Sciatic nerve (tissue), 2 donors: Measurements from ENCODE around the gene FBXL7. TPM values are rescaled to one million over a fixed set of nuclear protein-coding genes. Genes with fewer than 3 reads are reported as not detected.

Experiments
- ATAC-seq: fragments of 200-7000 bp; cut with Tn5 transposase; one replicate; pipeline ENCODE4 v1.9.1; 2020; ENCODE audit warnings: mild to moderate bottlenecking, moderate library complexity
- DNase-seq: peaks from one replicate; pipeline ENCODE4 v3.0.0-alpha.2; 2020; ENCODE audit warnings: low spot score
- intact Hi-C: fragments of 100-400 bp; cut with DNase I; formaldehyde crosslinking; loops from one replicate; pipeline ENCODE4 v1.14.2; 2022
- total RNA-seq: library from RNA; stranded (reverse); fragmentation: NEBNext Ultra II Directional; extraction: Animal tissue kit (Norgen Biotek cat#: 25700); gene quantifications from one replicate; pipeline ENCODE4 v1.2.1, GENCODE V29; 2021
- donor health status: DM: no; HTN: no; CAD: no.
- donor health status: DM: no; HTN: no; CAD: no.

Gene FBXL7
- total RNA-seq, 1 donor from 2014 or later = 40.4 TPM

DNA sequence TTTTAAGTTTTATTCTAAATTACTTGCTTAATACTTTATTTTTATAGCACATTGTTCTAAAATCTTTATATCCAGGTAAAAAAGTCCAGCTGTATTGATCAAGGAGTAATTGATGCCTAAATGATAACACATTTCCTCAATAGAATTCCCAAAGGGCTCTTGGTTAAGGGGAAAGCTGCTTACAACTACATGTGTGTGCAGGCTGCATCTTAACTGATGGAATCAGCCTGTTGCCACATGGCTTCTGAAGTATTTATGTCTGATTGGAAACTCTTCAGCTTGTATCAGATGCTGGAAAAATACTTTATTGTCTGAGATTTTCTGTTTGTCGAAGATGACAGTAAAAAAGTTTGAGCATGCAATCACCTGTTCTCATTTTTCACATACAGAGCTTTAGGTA lies 182.6 kb downstream of the FBXL7 start:
- DNase-seq = no peak
- intact Hi-C loops = no loop called here
- no peak for ATAC-seq

- DNase-seq = no peak
- intact Hi-C loops = no loop called here
- ATAC-seq = no peak
These were observed 183.4 kb downstream of the FBXL7 start for GRCh38 chr5:15683332-15683731.

GRCh38 chr5:15687401-15687800 lies 187.4 kb downstream of the FBXL7 start:
- DNase-seq = no peak
- intact Hi-C loops = no loop called here
- ATAC-seq = no peak

DNA sequence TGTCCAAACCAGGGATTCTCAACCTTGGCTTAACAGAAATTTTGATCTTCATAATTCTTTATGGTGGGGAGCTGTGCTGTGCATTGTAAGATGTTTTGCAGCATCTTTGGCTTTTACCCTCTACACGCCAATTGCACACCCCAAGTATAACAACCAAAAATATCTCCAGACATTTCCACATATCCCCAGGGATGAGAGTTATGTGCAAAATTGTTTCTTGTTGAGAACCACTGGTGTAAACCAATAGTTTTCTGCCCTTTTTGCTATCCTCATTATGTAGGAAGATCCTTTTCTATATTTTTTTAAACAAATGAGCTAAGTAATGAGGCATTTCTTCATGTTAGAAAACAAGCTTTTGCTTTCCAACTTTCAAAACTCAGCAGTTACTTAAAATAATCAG lies 189.9 kb downstream of the FBXL7 start:
- DNase-seq (no peak), ATAC-seq (no peak)
- intact Hi-C loops = no loop called here

DNA sequence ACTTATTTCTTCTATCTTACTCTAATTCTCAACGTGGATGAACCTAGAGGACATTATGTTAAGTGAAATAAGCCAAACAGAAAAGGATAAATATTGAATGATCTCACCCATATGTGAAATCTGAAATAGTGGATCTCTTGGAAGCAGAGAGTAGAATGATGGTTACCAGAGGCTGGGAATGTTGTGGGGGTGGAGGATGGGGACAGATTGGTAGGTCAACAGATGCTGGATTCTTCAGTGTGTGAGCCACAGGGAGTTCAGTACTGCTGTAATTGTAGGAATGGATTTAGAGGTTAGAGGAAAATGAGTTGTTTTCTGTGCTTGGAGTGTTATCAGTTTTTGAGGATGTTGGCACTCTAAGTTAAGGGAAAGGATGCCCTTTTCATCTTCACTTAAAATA lies 190.6 kb downstream of the FBXL7 start:
- DNase-seq (no peak), ATAC-seq (no peak)
- intact Hi-C loops = no loop called here

DNA sequence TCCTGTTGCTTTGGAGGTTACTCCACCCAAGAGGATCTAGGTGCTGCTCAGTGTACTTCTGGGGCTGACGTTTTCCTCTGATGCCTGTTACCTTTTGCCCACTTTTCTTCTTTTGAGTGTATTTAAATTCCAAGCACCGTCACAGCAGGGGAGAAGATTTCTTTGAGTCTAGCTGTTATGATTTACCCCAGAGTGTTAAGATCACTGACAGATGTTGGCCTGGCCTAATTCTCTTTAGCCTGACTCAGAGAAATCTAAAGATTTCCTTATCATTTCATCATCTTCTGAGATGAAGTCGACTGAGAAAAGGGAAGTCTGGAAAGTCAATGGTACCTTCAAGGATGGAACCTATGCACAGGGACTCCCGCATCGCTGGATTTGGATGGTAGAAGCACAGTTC lies 191.5 kb downstream of the FBXL7 start:
- intact Hi-C loops = no loop called here
- no peak for DNase-seq
- no peak for ATAC-seq

DNA sequence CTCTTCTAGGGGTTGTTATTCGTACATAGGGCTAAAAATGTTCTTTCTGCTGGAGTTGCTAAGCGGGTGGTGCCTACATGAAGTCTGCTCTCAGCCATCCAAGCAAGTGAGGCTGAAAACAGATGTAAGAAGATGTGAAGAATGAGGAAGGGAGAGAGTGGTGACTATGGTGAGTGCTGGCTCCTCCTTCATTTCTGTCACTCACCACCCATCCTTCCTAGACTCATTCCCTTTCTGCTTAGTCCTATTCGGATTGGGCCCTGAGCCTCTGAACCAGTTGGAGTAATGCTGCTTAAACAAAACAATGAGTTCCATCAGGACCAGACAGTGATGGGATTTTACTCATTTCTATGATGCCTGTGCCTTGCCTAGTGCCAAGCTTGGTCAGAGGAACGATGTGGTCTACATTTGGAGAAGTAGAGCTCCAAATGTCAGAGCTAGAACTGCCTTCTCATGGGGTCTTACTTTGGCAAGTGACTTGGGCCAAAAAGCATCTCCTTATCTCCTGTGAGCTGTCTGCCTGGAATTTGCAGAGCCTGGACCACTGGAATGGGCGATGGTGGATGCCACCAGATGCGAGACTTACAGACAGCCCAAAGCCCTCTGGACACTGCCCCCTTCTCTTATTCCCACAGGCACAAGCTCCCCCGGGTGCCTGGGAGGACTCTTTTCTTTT lies 192.9 kb downstream of the FBXL7 start:
- ATAC-seq (no peak), DNase-seq (no peak)
- intact Hi-C loops = no loop called here

- intact Hi-C loops = no loop called here
- no peak for DNase-seq
These were observed 193.4 kb downstream of the FBXL7 start for GRCh38 chr5:15693382-15693728.

DNA sequence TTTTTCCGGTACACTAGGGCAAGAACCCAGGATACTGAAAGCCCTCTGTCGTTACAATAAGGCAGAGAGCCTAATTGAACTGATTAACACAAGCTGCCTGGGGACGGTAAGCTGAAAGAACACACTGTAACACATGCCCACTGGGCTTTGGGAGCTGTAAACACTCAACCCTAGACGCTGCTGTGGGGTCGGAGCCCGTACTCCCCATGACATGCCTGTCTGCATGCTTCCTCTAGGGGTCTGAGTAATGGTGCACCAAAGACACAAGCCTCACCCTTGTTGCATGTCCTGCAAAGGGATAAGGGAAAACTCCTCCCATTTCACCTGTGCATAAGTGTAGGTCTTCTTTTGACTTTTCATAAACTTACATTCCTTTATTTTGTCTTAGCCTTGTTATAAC lies 194.0 kb downstream of the FBXL7 start:
- no peak for DNase-seq
- intact Hi-C loops = no loop called here
- ATAC-seq = peak; percentile 44

More at GRCh38 chr5:15693382-15693728, 193.4 kb downstream of the FBXL7 start:
- no peak for ATAC-seq

- peak; percentile 71 for ATAC-seq
- intact Hi-C loops = no loop called here
- no peak for DNase-seq
These were observed 194.8 kb downstream of the FBXL7 start for GRCh38 chr5:15694696-15695214.

- intact Hi-C loops = no loop called here
These were observed 195.3 kb downstream of the FBXL7 start for GRCh38 chr5:15695215-15695731.

DNA sequence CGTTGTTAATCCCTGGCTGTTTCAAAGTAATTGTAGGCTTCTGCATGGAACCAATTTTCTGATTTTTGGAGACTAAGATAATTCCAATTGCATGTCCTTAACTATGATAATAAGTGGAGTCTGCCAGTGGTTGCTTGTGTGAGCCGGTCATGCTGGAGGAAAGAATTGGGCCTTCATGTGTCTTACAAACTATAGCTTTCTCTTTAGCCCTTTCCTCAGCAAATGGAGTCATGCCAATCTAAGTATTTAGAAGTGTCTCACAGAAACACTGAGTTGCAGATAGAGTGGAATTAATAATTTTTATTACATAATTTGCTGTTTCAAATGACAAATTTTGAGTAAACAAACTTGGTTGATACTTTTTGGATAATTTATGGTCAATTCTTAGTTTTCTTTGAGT lies 200.4 kb downstream of the FBXL7 start:
- ATAC-seq = no peak
- no peak for DNase-seq
- intact Hi-C loops = no loop called here

More at GRCh38 chr5:15695215-15695731, 195.3 kb downstream of the FBXL7 start:
- DNase-seq (no peak), ATAC-seq (peak; percentile 24)

- DNase-seq (no peak), ATAC-seq (no peak)
- intact Hi-C loops = no loop called here
These were observed 202.1 kb downstream of the FBXL7 start for GRCh38 chr5:15702102-15702501.

GRCh38 chr5:15703901-15704300 lies 203.9 kb downstream of the FBXL7 start:
- ATAC-seq (peak; percentile 73), DNase-seq (no peak)
- intact Hi-C loops = no loop called here

GRCh38 chr5:15704397-15704947 lies 204.5 kb downstream of the FBXL7 start:
- intact Hi-C loops = no loop called here
- ATAC-seq (no peak), DNase-seq (no peak)

DNA sequence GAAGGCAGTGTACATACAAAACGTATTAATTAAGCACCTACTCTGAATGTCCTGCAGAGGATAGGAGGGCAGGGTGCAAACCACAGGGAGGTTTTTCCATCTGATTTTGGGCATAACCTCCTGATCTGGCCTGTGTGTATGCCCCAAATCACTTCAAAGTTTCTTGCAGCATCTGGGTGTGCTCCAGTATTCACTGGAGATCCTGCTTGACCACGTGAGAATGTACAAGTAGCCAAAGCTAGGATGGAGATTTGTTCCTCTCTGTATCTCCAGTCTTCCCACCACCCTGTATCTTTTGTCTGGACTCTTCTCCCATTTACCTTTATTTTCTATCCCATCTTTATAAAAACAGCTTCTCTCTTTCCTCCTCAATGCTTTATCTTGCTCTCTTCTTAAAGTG lies 207.7 kb downstream of the FBXL7 start:
- ATAC-seq = peak; percentile 51
- intact Hi-C loops = no loop called here
- DNase-seq = no peak

GRCh38 chr5:15711892-15712291 lies 211.9 kb downstream of the FBXL7 start:
- intact Hi-C loops = no loop called here
- DNase-seq = no peak
- ATAC-seq = no peak

GRCh38 chr5:15715535-15715934 lies 215.6 kb downstream of the FBXL7 start:
- DNase-seq (no peak), ATAC-seq (no peak)
- intact Hi-C loops = no loop called here

DNA sequence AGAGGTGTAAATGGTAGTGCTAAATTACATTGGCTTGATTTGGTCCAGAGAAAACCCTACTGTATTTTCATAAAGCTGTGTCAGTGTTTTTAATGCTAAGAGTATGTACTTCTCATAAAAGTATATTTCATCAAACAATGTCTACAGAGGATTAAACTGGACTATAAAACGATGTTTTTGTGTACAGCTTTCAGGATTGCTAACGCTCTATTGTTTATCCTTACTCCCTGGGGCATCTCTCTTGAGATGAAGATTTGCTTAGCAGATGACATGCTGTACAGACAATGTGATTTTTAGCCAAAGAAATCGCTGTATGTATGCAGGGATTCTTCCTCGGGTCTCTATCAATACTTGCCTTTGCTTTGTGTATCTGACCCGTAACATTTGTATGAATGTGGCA lies 216.0 kb downstream of the FBXL7 start:
- ATAC-seq (no peak), DNase-seq (no peak)
- intact Hi-C loops = no loop called here

- intact Hi-C loops = no loop called here
- DNase-seq (no peak), ATAC-seq (peak; percentile 35)
These were observed 217.0 kb downstream of the FBXL7 start for GRCh38 chr5:15717001-15717400.
